Kidney glomerular epithelial cell (primary cell): ENCODE results near the gene TMEM205.
"Not testable (repeated sequence)": the region's sequence is repeated elsewhere in the genome, so short reads cannot be mapped to it uniquely, and the experiment has no call there.

Source experiments
- DNase-seq: peaks from one replicate; lab custom pipeline; 2025; lab: John Stamatoyannopoulos, UW

The TMEM205 gene

DNA sequence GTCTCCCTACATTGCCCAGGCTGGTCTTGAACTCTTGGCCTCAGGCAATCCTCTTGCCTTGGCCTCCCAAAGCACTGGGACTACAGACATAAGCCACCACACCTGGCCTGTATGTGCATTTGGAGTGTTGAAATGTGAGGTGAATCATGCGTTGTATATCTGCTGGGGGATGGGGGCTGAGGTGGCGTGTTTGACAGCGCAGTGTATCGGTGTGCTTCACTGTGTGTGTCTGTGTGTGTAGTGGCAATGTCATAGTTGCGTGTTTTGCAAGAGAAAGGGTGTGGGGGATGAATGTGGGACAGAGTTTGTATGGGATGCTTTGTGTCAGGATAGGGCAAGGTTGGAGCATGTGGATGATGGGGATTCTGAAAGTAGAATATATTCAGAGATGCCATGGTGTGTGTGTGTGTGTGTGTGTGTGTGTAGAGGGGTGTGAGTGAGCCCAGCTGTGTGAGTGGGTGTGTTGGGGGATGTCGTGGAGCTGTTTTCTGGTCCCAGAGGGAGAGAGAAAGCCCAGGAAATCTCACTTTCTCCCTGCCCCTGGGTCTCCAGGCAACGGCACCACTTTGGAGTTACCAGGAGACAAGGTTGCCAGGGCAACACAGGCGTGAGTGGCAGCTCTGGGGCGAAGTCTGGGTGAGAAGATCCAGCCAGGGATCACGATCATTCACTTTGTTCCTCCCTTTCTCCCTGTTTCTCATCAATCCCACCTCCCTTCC is 27.3 kb upstream of the TMEM205 start:
- DNase-seq: no peak

- DNase-seq: no peak
Observed at GRCh38 chr19:11370744-11371143, 24.7 kb upstream of the TMEM205 start.

DNA sequence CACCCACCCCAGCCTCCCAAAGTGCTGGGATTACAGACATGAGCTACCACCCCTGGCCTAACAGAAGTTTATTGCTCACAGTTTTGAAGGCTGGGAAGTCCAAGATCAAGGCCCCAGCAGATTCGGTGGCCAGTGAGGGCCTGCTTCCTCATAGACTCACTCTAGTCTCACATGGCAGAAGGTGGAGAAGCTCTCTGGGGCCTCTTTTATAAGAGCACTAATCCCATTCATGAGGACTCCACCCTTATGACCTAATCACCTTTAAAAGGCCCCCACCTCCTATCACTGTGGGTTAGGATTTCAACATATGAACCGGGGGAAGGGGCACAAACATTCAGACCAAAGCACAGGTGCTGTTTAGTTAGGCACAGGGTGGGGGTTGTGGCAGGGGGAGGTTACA is 21.5 kb upstream of the TMEM205 start:
- no peak for DNase-seq

GRCh38 chr19:11365557-11366117 is 19.6 kb upstream of the TMEM205 start:
- DNase-seq: no peak

DNA sequence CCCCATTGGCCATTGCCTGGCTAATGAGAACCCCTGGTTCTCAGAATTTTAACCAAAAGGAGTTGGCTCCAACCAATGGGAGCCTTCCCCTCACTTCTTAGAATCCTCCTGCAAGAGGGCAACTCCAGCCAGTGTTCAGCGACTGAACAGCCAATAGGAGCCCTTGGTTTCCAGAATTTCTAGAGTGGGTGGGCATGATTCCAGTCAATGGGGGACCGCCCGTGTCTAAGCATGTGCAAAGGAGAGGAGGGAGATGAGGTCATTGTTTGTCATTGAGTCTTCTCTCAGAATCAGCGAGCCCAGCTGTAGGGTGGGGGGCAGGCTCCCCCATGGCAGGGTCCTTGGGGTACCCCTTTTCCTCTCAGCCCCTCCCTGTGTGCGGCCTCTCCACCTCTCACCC is 18.9 kb upstream of the TMEM205 start:
- DNase-seq: no peak

GRCh38 chr19:11364296-11364904 is 18.3 kb upstream of the TMEM205 start:
- DNase-seq: no peak

- no peak for DNase-seq
Observed at GRCh38 chr19:11363881-11364280, 17.8 kb upstream of the TMEM205 start.

DNA sequence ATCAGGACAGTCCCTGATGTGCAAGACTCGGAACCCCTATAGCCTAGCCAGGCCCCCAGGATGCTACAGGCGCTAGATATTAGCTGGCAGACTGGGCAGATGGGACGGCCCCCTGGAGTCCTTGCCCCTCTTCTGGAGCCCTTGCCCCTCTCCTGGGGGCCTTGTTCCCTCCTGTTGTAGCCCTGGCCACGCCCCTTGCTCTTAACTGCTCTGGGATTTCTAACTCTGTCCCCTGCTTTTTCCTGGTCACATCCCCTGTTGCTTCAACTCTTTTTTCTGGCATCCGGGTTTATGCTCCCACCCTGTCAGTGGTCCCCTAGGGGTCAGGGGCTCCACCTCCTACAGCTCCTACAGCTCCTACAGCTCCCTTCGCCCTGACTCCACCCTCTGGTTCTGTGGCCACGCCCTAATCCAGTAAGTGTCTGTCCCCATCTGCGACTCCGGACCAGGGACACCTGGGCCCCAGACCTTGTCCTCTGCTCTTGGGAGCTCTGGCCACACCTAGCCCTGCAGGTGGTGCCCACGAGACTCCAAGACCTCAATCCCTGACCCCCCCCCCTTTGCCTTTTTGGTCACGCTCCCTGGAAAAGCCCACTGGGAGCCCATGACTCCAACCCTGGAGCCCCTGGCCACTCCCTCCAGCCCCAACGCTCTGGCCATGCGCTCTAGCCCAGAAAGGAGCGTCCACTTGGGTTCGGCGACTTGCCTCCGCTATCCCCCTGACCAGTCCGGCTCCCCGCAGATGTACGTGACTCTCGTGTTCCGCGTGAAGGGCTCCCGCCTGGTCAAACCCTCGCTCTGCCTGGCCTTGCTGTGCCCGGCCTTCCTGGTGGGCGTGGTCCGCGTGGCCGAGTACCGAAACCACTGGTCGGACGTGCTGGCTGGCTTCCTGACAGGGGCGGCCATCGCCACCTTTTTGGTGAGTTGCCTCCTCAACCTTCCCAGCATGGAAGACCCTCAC is 16.0 kb upstream of the TMEM205 start:
- no peak for DNase-seq

DNA sequence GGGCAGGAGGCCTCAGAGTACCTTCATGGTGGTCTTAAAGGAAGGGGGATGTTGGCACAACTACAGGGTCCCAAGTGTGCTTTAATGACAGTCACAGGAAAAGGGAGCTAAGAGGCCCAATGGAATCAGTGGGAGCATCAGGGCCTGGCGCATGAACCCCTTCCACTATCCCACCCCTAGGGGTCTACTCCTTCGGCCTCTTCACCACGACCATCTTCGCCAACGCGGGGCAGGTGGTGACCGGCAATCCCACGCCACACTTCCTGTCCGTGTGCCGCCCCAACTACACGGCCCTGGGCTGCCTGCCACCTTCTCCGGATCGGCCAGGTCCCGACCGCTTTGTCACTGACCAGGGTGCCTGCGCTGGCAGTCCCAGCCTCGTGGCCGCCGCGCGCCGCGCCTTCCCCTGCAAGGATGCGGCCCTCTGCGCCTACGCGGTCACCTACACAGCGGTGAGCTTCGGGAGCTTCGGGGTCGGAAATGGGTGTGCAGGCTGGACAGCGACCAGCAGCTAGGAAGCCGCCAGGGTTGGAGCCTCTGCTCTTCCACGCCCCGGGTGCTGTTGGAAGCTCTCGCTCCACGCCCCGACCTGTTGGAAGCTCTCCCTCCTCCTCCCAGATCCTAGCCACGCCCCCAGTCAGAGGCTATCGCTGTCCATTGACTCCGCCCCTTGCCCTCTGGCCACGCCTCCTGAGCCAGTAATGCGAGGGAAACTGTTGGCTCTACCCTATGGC is 15.1 kb upstream of the TMEM205 start:
- DNase-seq: no peak

DNA sequence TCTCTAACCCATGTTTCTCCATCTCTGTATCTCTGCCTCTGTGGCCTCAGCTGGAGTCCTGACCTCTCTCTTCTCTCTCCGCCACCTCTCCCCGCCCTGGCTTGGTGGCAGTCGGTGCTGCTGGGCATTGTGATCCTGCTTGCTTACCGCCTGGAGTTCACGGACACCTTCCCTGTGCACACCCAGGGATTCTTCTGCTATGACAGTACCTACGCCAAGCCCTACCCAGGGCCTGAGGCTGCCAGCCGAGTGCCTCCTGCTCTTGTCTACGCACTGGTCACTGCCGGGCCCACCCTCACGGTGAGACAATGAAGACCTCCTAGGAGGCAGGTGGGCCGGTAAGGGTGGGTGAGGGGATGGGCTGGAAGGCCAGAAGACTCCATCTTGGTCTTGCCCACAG is 13.4 kb upstream of the TMEM205 start:
- no peak for DNase-seq

DNA sequence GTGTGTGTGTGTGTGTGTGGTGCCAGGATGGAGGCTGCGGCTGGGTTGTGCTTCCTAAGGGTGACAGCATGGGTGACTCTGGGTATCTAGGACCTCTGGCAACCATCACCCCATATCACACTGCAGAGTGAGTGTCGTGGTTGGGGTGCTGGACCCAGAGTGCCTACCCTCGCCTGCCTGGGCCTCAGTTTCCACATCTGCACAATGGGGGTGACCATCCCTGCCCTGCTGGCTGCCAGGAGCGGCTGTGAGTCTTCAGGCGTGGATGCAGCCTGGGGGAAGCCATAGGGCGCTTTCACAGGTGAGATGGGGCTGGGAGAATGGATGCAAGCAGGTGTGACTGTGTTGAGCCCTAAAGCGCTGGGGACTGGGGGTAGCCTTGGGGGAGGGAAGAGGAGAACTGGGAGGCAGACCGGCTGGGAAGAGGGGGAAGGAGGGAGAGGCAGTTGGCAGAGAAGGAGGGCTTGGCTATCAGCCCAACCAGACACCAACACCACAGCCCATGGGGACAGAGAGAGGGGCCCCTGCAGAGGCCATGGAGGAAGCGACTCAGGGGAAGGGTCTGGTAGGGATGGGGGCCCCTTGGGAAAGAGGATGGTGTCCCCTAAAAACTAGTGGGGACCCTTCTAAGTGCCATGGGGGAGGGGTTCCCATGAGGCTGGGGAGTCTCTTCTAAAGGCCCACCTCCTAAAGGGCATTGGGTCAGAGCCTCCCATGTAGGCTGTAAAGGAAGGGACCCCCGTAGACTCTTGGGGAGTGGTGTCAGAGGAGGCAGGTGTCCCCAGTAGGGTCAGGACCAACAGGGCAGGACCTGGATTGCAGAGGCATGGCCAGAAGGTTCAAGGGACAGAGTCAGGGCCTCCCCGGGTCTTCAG is 10.8 kb upstream of the TMEM205 start:
- DNase-seq: no peak

DNA sequence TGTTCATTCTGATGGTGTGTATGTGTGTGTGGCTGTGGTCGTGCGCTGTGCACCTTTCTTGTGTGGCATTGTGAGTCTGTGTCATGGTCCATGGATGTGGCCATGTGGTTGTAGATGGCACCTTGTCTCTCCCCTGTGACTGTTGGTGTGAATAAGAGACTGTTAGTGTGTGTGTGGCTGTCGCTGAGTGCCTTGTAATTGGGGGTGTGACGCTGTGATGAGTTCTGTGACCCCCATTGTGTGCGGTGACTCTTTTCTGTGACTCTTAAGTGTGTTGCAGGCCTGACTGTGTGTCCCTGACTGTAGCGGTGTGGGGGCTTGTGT is 10.0 kb upstream of the TMEM205 start:
- no peak for DNase-seq

GRCh38 chr19:11355160-11356073 is 9.3 kb upstream of the TMEM205 start, which contains the start of gene PLPPR2:
Gene PLPPR2, plus strand, starts transcription at chr19:11355432. Its CDS starts 2,242 bp downstream, at chr19:11357674.
- DNase-seq: peak; percentile 68

DNA sequence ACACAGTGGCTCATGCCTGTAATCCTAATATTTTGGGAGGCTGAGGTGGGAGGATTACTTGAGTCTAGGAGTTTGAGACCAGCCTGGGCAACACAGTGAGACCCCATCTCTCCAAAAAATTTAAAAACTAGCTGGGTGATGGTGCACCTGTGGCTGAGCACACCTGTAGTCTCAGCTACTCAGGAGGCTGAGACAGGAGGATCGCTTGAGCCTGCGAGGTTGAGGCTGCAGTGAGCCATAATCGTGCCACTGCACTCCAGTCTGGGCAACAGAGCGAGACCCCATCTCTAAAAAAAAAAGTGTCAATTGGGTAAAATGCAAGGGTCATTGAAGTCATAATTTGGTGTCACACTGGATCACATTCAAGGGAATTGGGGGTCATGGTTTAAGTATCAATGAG is 8.0 kb upstream of the TMEM205 start:
- not testable (repeated sequence) for DNase-seq

DNA sequence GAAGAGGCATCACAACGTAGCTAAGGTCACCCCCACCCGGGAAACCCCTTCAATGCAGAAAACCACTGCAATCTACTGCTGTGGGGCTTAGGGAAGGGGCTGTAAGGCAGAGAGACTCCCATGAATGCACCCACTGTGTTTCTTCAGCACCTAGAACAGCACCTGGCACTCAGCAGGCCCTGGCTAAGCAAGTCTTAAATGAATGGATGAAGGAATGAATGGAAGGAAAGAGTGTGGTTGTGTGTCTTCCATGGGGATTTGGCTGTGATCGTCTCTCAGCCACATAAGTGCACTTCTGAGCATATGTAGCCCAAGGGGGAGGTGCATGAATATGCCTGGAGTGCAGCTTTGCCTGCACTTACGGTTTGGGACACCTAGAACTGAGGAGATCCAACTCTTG is 3.1 kb upstream of the TMEM205 start:
- DNase-seq: no peak

DNA sequence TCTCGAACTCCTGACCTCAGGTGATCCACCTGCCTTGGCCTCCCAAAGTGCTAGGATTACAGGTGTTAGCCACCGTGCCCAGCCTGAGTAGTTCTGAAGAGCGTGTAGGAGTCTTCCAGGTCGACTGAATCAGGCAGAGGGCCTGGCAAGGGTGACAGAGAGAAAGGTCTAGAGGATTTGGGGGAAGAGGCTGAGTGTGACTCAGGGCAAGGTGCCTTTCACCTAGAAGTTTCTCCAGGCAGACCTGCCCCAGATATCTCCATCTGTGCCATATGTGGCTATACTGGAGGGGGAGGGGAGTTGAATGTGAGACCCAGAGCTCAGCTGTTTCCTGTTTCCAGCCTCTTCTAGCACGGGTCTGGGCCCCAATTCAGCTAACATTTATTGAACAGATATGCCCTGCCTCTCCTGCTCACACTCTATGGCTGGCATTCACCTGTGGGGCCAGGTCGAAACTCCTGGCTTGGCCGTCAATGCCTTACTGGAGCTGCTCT is 1.5 kb upstream of the TMEM205 start:
- DNase-seq: no peak

GRCh38 chr19:11345122-11345803 is 805 bp downstream of the TMEM205 start:
- no peak for DNase-seq

- no peak for DNase-seq
Observed at GRCh38 chr19:11342429-11342828, 3.6 kb downstream of the TMEM205 start.

DNA sequence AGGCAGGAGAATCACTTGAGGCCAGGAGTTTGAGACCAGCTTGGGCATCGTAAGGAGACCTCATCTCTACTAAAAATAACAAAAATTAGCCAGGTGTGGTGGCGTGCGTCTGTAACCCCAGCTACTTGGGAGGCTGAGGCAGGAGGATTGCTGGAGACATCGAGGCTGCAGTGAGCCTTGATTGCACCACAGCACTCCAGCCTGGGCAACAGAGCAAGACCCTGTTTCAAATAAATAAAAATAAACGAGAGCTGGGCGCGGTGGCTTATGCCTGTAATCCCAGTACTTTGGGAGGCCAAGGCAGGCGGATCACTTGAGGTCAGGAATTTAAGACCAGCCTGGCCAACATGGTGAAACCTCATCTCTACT is 6.0 kb downstream of the TMEM205 start:
- not testable (repeated sequence) for DNase-seq
